Activated naive CD4-positive, alpha-beta T cell treated with anti-CD3 and anti-CD28 coated beads for 36 hours (primary cell): ENCODE results near the gene ATG9B. TPM values are rescaled to one million over a fixed set of nuclear protein-coding genes. Genes with fewer than 3 reads are reported as not detected.

Source experiments
- CTCF ChIA-PET: fragments of 350-600 bp; sonication (Branson Sonifier 250); formaldehyde crosslinking; loops from one replicate; lab custom pipeline; 2021; ENCODE audit warnings: antibody characterized with exemption; lab: Charles Lee
- DNase-seq: peaks from one replicate; pipeline ENCODE4 v3.0.0-alpha.2; 2020
- H3K27ac Mint-ChIP-seq: one replicate; pipeline ENCODE4 v1.8.0; 2021; ENCODE audit warnings: mild to moderate bottlenecking, mixed read lengths
- H3K27me3 Mint-ChIP-seq: one replicate; pipeline ENCODE4 v1.8.0; 2021; ENCODE audit warnings: low read depth, mixed read lengths
- H3K36me3 Mint-ChIP-seq: one replicate; pipeline ENCODE4 v1.8.0; 2021; ENCODE audit warnings: low read depth, mixed read lengths
- H3K4me1 Mint-ChIP-seq: one replicate; pipeline ENCODE4 v1.8.0; 2021; ENCODE audit warnings: low read depth, mixed read lengths
- H3K4me3 Mint-ChIP-seq: one replicate; pipeline ENCODE4 v1.8.0; 2021; ENCODE audit warnings: mild to moderate bottlenecking, moderate library complexity, mixed read lengths
- H3K9me3 Mint-ChIP-seq: one replicate; pipeline ENCODE4 v1.8.0; 2021; ENCODE audit warnings: mixed read lengths
- intact Hi-C: fragments of 100-400 bp; cut with micrococcal nuclease; formaldehyde crosslinking; loops from one replicate; pipeline ENCODE4 v1.15.1; 2023
- total RNA-seq, 2 experiments: library from RNA; stranded (reverse); gene quantifications; one replicate each; pipeline ENCODE4 v1.2.3, GENCODE V29; 2021

ATG9B gene
- total RNA-seq, 2 experiments from 2014 or later, result 2.8 to 4.0 TPM

GRCh38 chr7:151010307-151011096 lies 13.8 kb downstream of the ATG9B start:
- intact Hi-C loops, result loop anchor here (5.0 kb wide), 1 partner anchor 342 kb away; no protein-coding TSS in a partner anchor
- Mint-ChIP-seq H3K36me3 (no peaks in the 10 kb centered on the region), H3K27ac (peak overlapping the region; percentile 66), H3K4me1 (peaks cover 69% of the 10 kb centered on the region), H3K4me3 (peak overlapping the region; percentile 64), H3K9me3 (no peaks in the 10 kb centered on the region), H3K27me3 (no peaks in the 10 kb centered on the region)
- DNase-seq, result peak; percentile 71
- CTCF ChIA-PET, result interaction anchor here (0.5 to 5.3 kb wide), 18 partner anchors 7 to 265 kb away, joined by 3 to 29 read pairs (median 4); no protein-coding TSS in a partner anchor

- H3K27ac Mint-ChIP-seq, result no peak overlapping the region
- CTCF ChIA-PET, result interaction anchor here (0.5 to 5.3 kb wide), 17 partner anchors 8 to 268 kb away, joined by 3 to 29 read pairs (median 5); no protein-coding TSS in a partner anchor
- no peaks in the 10 kb centered on the region for H3K36me3 Mint-ChIP-seq
- H3K4me3 Mint-ChIP-seq, result no peak overlapping the region
- H3K27me3 Mint-ChIP-seq, result no peaks in the 10 kb centered on the region
- intact Hi-C loops, result loop anchor here (5.0 kb wide), 1 partner anchor 342 kb away; no protein-coding TSS in a partner anchor
- no peaks in the 10 kb centered on the region for H3K9me3 Mint-ChIP-seq
- peaks cover 64% of the 10 kb centered on the region for H3K4me1 Mint-ChIP-seq
- DNase-seq, result no peak
These were observed 14.3 kb downstream of the ATG9B start for GRCh38 chr7:151010037-151010306.

- intact Hi-C loops, result loop anchor here (5.0 kb wide), 1 partner anchor 343 kb away; no protein-coding TSS in a partner anchor
- peaks cover 59% of the 10 kb centered on the region for H3K4me1 Mint-ChIP-seq
- no peak for DNase-seq
- H3K27me3 Mint-ChIP-seq, result no peaks in the 10 kb centered on the region
- CTCF ChIA-PET, result interaction anchor here (0.6 to 5.3 kb wide), 20 partner anchors 8 to 268 kb away, joined by 3 to 29 read pairs (median 5); no protein-coding TSS in a partner anchor
- H3K27ac Mint-ChIP-seq, result no peak overlapping the region
- H3K36me3 Mint-ChIP-seq, result peaks cover 1% of the 10 kb centered on the region
- no peaks in the 10 kb centered on the region for H3K9me3 Mint-ChIP-seq
- H3K4me3 Mint-ChIP-seq, result no peak overlapping the region
These were observed 14.8 kb downstream of the ATG9B start for GRCh38 chr7:151009327-151010036.

- Mint-ChIP-seq H3K36me3 (peaks cover 2% of the 10 kb centered on the region), H3K27ac (peak overlapping the region; percentile 71), H3K4me3 (peak overlapping the region; percentile 70), H3K27me3 (no peaks in the 10 kb centered on the region), H3K9me3 (no peaks in the 10 kb centered on the region), H3K4me1 (peaks cover 52% of the 10 kb centered on the region)
- CTCF ChIA-PET, result interaction anchor here (0.8 to 5.3 kb wide), 18 partner anchors 9 to 115 kb away, joined by 3 to 29 read pairs (median 5); partner anchors contain the start of gene ATG9B
- intact Hi-C loops, result no loop called here
- peak; percentile 70 for DNase-seq
These were observed 15.6 kb downstream of the ATG9B start for GRCh38 chr7:151008511-151009323.

- Mint-ChIP-seq H3K27me3 (no peaks in the 10 kb centered on the region), H3K4me3 (peak overlapping the region; percentile 70), H3K36me3 (peaks cover 2% of the 10 kb centered on the region), H3K27ac (peak overlapping the region; percentile 71), H3K9me3 (no peaks in the 10 kb centered on the region), H3K4me1 (peaks cover 48% of the 10 kb centered on the region)
- CTCF ChIA-PET, result interaction anchor here (0.8 to 5.3 kb wide), 17 partner anchors 9 to 110 kb away, joined by 3 to 29 read pairs (median 5); partner anchors contain the start of gene ATG9B
- peak; percentile 52 for DNase-seq
- intact Hi-C loops, result no loop called here
These were observed 16.2 kb downstream of the ATG9B start for GRCh38 chr7:151008143-151008510.

GRCh38 chr7:151007469-151007898 lies 16.8 kb downstream of the ATG9B start:
- Mint-ChIP-seq H3K9me3 (no peaks in the 10 kb centered on the region), H3K27me3 (no peaks in the 10 kb centered on the region), H3K4me3 (peak overlapping the region; percentile 70), H3K36me3 (peaks cover 2% of the 10 kb centered on the region), H3K27ac (no peak overlapping the region), H3K4me1 (peaks cover 42% of the 10 kb centered on the region)
- DNase-seq, result no peak
- CTCF ChIA-PET, result interaction anchor here (0.6 to 5.3 kb wide), 12 partner anchors 10 to 165 kb away, joined by 3 to 29 read pairs (median 4); partner anchors contain the start of gene ATG9B
- intact Hi-C loops, result no loop called here

- H3K9me3 Mint-ChIP-seq, result no peaks in the 10 kb centered on the region
- peaks cover 34% of the 10 kb centered on the region for H3K4me1 Mint-ChIP-seq
- H3K27me3 Mint-ChIP-seq, result no peaks in the 10 kb centered on the region
- no peak overlapping the region for H3K27ac Mint-ChIP-seq
- H3K36me3 Mint-ChIP-seq, result peaks cover 2% of the 10 kb centered on the region
- intact Hi-C loops, result no loop called here
- no peak overlapping the region for H3K4me3 Mint-ChIP-seq
- DNase-seq, result no peak
- CTCF ChIA-PET, result interaction anchor here (0.6 to 5.3 kb wide), 8 partner anchors 8 to 165 kb away, joined by 3 to 29 read pairs (median 4); no protein-coding TSS in a partner anchor
These were observed 17.5 kb downstream of the ATG9B start for GRCh38 chr7:151006590-151007300.

GRCh38 chr7:151005566-151005965 lies 18.7 kb downstream of the ATG9B start:
- CTCF ChIA-PET, result interaction anchor here (1.3 to 1.4 kb wide), 2 partner anchors 9 to 13 kb away, joined by 4 to 5 read pairs; no protein-coding TSS in a partner anchor
- no peak overlapping the region for H3K27ac Mint-ChIP-seq
- intact Hi-C loops, result no loop called here

GRCh38 chr7:151003572-151003971 lies 20.7 kb downstream of the ATG9B start:
- Mint-ChIP-seq H3K27me3 (no peaks in the 10 kb centered on the region), H3K36me3 (peaks cover 2% of the 10 kb centered on the region), H3K27ac (no peak overlapping the region), H3K9me3 (no peaks in the 10 kb centered on the region), H3K4me1 (peaks cover 21% of the 10 kb centered on the region), H3K4me3 (no peak overlapping the region)
- no peak for DNase-seq
- CTCF ChIA-PET, result interaction anchor here (1.0 kb wide), 1 partner anchor 41 kb away, joined by 3 read pairs; no protein-coding TSS in a partner anchor
- intact Hi-C loops, result no loop called here

More at GRCh38 chr7:151005566-151005965, 18.7 kb downstream of the ATG9B start:
- peaks cover 2% of the 10 kb centered on the region for H3K36me3 Mint-ChIP-seq
- no peak overlapping the region for H3K4me3 Mint-ChIP-seq
- no peaks in the 10 kb centered on the region for H3K27me3 Mint-ChIP-seq
- peaks cover 25% of the 10 kb centered on the region for H3K4me1 Mint-ChIP-seq
- DNase-seq, result no peak
- no peaks in the 10 kb centered on the region for H3K9me3 Mint-ChIP-seq

GRCh38 chr7:151001546-151001945 lies 22.7 kb downstream of the ATG9B start:
- Mint-ChIP-seq H3K4me1 (peaks cover 26% of the 10 kb centered on the region), H3K4me3 (no peak overlapping the region), H3K27ac (no peak overlapping the region), H3K36me3 (peaks cover 2% of the 10 kb centered on the region), H3K9me3 (no peaks in the 10 kb centered on the region), H3K27me3 (no peaks in the 10 kb centered on the region)
- DNase-seq, result no peak
- intact Hi-C loops, result no loop called here
- CTCF ChIA-PET, result no interaction called here

GRCh38 chr7:151000897-151001495 lies 23.3 kb downstream of the ATG9B start:
- CTCF ChIA-PET, result no interaction called here
- Mint-ChIP-seq H3K27me3 (no peaks in the 10 kb centered on the region), H3K27ac (no peak overlapping the region), H3K36me3 (peaks cover 2% of the 10 kb centered on the region), H3K9me3 (no peaks in the 10 kb centered on the region), H3K4me1 (peaks cover 29% of the 10 kb centered on the region), H3K4me3 (no peak overlapping the region)
- intact Hi-C loops, result no loop called here
- DNase-seq, result no peak
